GM19240 (cell line): ENCODE results near the gene SLC26A6.

ENCODE experiments used
- DNase-seq: peaks from one replicate; pipeline ENCODE4 v3.0.0; 2011; ENCODE audit warnings: low spot score; ENCODE audit not compliant: insufficient read length

The SLC26A6 gene

GRCh38 chr3:48581621-48582481 lies 53.4 kb downstream of the SLC26A6 start:
- no peak for DNase-seq

GRCh38 chr3:48576647-48577046 lies 58.6 kb downstream of the SLC26A6 start:
- no peak for DNase-seq
